DMS53 treated with DMSO at 0.1 percent for 48 hours (cell line): Measurements from ENCODE around the gene ACTN1.
"Not testable (repeated sequence)": the region's sequence is repeated elsewhere in the genome, so short reads cannot be mapped to it uniquely, and the experiment has no call there.

Experiments used
- DNase-seq: peaks from one replicate; lab custom pipeline; 2025; ENCODE audit not compliant: unreplicated experiment; lab: John Stamatoyannopoulos, UW

The ACTN1 gene

GRCh38 chr14:68866991-68867533 lies 112.0 kb downstream of the ACTN1 start:
- no peak for DNase-seq

DNA sequence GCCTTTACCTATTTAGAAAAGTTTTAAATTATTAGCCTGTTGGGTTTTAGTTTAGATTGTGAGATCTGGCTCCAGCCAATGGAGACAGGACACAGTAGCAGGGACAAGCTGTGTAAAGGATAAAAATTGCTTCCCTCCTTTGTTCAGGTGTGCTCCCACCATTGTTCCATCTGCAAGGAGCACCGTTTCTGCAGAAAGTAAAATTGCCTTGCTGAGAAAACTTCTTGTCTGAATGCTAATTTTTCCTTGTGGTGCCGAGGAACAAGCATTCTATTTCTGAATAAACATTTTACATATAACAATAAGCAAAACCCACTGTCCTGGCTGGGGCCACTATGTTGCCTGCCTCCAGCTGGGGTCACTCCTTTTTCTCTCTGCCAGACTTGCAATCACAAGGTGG lies 113.6 kb downstream of the ACTN1 start:
- DNase-seq: no peak

DNA sequence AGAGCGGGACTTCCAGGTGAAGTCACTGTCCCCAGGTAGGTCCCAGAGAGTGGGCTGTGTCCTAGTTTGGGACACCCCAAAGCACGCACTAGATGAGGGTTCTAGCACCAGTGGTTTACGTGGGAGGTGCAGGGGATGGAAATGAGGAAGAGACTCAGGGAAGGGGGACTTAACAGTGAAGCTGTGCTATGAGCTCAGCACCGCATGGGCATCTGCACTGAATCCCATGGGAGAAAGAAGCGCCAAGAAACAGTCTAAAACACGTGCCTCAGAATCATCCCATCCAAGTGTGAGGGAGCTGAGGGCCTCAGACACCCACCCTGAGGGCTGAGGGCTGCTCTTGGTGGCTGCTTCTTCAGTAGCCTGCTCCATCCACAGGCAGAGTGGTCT lies 114.7 kb downstream of the ACTN1 start:
- no peak for DNase-seq

DNA sequence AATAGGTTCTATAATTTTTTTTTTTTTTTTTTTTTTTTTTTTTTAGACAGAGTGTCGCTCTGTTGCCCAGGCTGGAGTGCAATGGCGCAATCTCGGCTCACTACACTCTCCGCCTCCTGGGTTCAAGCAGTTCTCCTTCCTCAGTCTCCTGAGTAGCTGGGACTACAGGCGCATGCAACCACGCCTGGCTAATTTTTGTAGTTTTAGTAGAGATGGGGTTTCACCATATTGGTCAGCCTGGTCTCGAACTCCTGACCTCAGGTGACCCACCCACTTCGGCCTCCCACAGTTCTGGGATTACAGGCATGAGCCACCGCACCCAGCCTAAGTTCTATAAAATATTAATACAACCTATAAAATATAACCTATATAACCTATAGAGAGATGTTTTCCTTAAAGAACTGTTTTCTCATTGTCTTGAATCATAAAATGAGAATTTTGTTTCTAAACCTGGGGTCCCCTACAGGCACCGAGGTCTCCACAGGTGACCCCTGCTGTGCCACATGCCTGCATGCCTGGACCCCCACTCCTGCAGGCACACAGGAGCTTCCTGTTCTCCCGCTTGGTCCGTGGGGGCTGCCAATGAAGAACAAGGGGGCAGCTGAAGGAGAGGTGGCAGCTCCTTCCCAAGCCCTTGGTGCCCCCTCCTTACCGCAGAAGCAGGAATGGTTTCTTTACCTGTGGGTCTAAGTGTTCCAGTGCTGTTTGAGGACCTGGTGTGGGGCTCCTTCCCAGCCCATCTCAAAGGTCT lies 115.3 kb downstream of the ACTN1 start:
- DNase-seq: no peak

- DNase-seq: peak; percentile 58
These were observed 116.0 kb downstream of the ACTN1 start for GRCh38 chr14:68862954-68863594.

DNA sequence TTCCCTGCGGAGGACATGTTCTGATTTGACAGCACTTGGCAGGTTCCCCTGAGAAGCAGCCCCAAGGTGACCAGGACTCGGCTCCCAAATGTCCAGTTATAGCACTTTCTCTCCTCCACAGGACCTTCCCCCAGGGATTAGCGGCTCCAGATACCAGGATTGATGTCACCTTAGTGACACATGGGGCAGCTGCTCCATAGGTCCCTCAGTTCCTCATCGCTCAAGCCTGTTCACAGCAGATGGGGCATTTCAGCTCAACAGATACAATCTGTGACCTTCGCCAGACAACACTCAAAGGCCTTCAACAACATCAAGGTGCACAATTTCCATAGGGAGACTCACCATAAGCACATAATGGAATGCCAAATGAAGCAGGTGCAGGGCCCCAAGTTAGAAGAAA lies 118.3 kb downstream of the ACTN1 start:
- no peak for DNase-seq

- no peak for DNase-seq
These were observed 121.5 kb downstream of the ACTN1 start for GRCh38 chr14:68857516-68858070.

DNA sequence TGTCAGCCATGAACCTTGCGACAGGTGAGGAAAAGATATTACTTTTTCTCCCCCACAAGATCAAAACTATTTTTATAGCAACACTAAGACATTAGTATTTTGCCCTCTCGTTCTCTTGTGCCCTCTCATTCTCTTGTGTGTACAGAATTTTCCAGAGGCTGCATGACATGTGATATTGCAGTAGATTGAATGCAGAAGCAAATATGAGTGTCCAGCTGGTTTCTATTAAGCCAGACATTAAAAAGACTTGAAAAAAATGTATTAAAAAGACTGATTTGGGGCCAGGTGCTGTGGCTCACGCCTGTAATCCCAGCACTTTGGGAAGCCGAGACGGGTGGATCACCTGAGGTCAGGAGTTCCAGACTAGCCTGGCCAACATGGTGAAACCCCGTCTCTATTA lies 122.5 kb downstream of the ACTN1 start:
- DNase-seq: no peak

DNA sequence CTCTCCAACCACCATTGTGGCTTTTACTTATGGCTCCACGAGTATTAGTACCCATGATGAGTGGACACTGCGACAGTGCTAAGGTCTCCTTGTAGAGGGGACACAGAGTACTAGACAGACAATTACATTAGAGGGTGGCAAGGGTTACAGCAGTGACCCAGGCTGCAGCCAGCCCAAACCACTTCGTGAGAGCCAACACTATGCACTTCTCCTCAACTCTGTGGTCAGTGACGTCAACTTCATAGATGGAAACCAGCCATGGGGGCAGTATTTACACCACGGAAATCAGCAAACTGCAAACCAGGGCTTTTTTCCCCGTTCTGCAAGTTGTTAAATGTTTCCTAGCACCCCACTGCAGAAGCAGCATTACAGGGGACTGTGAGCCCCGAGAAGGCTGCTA lies 124.7 kb downstream of the ACTN1 start:
- no peak for DNase-seq

- no peak for DNase-seq
These were observed 125.4 kb downstream of the ACTN1 start for GRCh38 chr14:68853749-68854148.

DNA sequence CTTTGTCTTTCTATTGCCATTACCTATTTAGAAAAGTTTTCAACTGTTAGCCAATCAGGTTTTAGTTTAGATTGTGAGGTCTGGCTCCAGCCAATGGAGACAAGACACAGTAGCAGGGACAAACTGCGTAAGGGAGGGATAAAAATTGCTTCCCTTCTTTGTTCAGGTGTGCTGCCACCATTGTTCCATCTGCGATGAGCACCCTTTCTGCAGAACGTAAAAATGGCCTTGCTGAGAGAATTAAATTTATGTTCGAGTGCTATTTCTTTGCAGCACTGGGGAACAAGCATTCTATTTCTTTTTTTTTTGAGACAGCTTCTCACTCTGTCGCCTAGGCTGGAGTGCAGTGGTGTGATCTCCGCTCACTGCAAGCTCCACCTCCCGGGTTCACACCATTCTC lies 126.6 kb downstream of the ACTN1 start:
- not testable (repeated sequence) for DNase-seq

GRCh38 chr14:68851078-68851477 lies 128.0 kb downstream of the ACTN1 start:
- no peak for DNase-seq

DNA sequence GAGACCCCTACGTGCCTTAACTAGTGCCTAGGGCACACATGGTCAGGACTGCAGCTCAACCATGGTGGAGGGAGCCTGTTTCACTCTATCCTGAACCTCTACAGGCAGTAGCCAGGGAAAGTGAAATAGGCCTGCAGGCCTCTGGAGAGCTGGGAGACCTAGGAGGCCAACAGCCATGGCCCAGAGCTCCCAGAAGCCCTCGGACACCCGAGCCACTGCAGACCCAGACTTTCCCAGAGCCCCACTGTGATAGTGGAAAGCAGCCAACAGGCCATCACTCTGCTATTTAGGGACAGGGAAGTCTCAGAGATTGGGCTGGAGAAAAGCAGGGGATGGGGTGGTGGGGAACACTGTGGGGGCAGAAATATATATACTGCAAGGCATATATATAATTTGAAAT lies 129.7 kb downstream of the ACTN1 start:
- no peak for DNase-seq

GRCh38 chr14:68848253-68848652 lies 130.8 kb downstream of the ACTN1 start:
- no peak for DNase-seq

DNA sequence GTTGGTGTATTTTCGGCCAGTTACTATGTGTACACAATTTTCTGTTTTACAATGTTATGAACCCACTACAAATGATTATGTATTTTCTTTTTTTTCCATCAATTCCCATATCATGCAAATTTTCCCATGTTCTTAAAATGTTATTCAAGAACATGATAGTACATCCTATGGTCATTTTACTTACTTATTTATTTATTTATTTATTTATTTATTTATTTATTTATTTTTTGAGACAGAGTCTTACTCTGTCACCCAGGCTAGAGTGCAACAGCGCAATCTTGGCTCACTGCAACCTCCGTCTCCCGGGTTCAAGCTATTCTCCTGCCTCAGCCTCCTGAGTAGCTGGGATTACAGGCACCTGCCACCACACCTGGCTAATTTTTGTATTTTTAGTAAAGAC lies 131.5 kb downstream of the ACTN1 start:
- not testable (repeated sequence) for DNase-seq

DNA sequence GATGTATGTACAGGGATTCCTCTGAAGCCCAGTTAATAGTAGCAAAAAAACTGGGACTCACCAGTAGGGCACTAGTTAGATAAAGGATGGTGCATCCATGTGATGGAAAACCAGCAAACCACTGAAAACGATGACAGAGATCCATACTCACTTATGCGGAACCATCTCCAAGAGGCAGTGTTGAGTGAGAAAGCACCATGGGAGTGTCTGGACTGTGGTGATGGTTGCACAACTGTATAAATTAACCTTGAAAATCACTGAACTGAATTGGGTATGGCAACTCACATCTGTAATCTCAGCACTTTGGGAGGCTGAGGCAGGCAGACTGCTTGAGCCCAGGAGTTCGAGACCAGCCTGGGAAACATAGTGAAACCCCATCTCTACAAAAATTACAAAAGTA lies 132.6 kb downstream of the ACTN1 start:
- DNase-seq: no peak

GRCh38 chr14:68844210-68844545 lies 134.9 kb downstream of the ACTN1 start:
- DNase-seq: no peak

- DNase-seq: peak; percentile 21
These were observed 135.5 kb downstream of the ACTN1 start for GRCh38 chr14:68843471-68844209.

DNA sequence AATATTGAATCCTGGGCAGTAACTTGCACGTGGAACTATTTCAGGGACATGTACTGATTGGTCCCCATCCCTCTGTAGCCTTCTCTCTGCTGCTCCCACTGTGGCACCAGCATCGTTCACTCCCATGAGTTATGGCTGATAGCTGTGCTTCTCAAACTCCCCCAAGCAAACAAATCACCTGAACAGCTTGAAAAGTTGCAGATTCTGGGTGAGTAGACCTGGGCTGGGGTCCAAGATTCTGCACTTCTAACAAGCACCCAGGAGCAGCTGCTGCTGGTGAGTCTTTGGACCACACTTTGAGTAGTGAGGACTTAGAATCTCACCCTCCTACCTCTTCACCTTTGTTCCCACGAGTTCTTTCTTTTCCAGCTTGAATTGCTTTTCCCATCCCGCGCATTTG lies 136.8 kb downstream of the ACTN1 start:
- no peak for DNase-seq

DNA sequence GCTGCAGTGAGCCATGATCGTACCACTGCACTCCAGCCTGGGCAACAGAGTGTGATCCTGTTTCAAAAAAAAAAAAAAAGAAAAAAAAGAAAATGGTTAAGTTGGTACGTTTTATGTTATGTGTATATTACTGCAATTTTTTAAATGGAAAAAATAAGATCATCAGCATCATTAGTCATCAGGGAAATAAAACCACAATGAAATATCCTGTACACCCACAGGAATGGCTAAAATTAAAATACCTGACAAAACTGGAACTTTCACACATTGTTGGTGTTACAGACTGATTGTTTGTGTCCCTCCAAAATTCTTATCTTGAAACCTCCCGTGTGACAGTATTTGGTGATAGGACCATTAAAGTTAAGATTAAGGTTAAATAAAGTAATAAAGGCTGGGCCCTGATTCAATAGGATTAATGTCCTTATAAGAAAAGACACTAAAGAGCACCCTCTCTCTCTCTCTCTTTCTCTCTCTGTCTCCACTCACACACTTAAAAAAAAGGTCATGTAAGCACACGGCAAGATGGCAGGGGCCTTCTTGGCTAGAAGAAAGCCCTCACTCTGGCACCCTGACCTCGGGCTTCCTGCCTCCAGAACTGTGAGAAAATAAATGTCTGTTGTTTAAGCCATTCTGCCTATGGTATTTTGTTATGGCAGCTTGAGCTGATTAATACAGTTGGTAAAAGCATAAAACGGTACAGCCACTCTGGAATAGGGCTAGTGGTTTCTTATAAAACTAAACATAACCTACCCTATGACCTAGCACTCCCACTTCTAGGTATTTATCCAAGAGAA lies 137.9 kb downstream of the ACTN1 start:
- no peak for DNase-seq

GRCh38 chr14:68840454-68840853 lies 138.6 kb downstream of the ACTN1 start:
- DNase-seq: no peak
